DMS 273 treated with DMSO at 0.1 percent for 48 hours (cell line): ENCODE data around the gene UBE2L5.

Experiments
- DNase-seq: peaks from one replicate; lab custom pipeline; 2025; lab: John Stamatoyannopoulos, UW

The UBE2L5 gene

GRCh38 chr13:30477346-30478195, 55.3 kb downstream of the UBE2L5 start:
- no peak for DNase-seq
